Central memory CD4-positive, alpha-beta T cell (primary cell): Measurements from ENCODE around the gene TRIM50.
"Not testable (repeated sequence)": the region's sequence is repeated elsewhere in the genome, so short reads cannot be mapped to it uniquely, and the experiment has no call there.

Experiments
- DNase-seq: peaks from one replicate; pipeline ENCODE4 v3.0.0; 2022
- total RNA-seq, 3 experiments: gene quantifications; one replicate each; lab custom pipeline; 2026; lab: John Stamatoyannopoulos, UW

The TRIM50 gene
- total RNA-seq, result 0 to 0.19 (median 0) reads per million in 3 experiments

DNA sequence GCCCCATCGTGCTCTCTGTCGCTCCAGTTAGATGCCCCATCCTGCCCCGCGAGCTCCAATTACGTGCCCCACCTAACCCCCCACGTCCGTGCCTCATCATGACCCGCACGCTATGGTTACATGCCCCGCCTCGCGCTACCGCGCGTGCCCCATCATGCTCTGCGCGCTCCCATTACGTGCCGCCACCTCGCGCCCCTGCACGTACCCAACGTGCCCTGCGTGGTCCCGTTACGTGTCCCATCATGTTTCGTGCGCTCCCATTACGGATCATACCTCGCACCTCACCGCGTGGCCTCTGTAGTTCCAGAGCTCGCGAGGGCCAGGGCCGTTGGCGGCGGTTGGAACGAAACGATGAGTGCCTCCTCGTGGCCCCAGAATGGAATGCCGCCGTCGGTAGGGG is at the start of gene TRIM50, which contains the start of gene FKBP6:
Gene TRIM50, minus strand, starts transcription at position 161 of the 400 bp plus-strand sequence. CDS start 3,295 bp downstream, outside the sequence.
Gene FKBP6, plus strand, starts transcription at position 240 of the 400 bp plus-strand sequence. CDS start 268 bp downstream, outside the sequence.
- DNase-seq, result not testable (repeated sequence)

DNA sequence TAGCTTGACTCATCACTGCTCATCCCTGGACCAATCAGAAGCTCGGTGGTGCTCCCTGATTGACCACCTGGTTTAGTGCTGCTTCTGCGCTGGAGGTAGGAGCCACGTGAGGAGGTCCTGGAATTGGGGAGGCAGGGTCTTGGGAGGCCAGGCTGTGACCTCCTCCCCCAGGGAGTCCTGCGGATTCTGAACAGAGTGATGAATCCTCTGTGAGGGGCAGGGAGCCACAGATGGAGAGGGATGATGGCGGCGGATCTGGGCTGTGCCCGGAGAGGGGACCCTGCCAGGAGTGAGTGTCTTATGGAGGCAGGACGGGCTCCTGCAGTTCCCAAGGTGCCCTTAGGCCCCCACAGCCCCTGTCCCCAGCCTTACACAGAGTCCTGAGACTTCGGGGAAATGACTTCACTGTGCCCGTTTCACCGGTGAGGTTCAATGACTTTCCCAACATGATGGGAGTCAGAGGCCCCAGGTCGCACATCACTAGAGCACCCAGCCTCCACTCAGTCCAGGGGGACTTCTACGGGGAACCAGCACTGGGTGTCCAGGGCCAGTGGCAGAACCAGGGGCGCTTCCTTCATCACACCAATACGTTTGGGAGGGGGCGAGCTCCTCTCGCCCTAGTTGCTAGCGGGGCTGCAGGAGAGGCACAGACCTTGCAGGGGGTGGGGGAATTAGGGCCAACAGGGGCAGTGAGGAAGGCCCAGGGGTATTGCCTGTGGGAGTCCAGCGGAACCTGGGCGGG is 49.0 kb upstream of the TRIM50 start:
- DNase-seq, result no peak

DNA sequence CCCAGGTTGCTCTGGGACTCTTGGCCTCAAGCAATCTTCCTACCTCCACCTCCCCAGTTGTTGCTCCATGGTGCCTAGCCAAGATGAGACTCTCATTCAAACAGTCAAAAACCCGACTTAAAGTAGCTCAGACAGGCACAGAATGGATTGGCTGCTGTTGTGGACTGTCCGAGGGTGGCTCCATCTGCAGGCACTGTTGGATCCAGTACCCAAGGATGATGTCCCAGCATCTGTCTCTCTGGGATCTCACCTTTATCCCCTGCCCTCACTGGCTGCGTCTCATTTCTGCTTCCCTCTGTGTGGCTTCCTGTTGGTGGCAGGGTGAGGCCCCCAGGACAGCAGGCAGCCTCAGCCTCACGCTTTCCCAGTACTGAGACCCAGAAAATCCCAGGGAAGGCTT is 48.4 kb upstream of the TRIM50 start:
- DNase-seq, result not testable (repeated sequence)

DNA sequence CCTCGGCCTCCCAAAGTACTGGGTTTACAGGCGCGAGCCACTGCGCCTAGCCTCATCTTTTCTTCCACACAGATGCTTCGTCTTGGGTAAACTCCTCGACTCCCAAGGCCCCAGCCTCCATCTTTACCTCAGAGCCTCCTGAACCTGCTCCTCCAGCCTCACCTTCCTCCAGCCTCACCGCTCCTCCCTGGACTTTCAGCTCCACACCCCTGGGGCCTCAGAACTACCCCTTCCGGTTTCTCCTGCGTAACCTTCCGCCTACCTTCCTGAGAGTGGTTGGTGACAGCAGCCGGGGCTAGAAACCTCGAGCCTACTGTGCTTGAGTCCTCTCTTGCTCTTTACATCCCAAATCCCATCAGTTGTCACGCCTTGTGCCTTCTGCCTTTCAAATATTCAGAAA is 45.9 kb upstream of the TRIM50 start:
- no peak for DNase-seq

DNA sequence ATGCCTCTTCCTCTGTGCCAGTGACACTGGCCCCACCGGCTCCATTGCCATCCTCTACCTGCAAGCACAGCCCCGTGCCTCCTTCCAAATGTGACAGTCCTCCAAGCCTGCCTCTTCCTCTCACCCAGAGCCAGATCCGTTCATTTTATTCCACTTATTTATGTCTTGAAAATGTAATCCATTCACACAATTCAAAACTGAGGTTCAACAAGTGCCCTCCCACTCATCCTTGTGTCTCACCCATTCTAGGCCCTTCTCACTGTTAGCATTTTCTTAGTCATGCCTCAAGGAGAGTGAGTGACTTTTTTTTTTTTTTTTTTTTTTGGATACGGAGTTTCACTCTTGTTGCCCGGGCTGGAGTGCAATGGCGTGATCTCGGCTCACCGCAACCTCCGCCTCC is 41.7 kb upstream of the TRIM50 start:
- DNase-seq, result no peak

DNA sequence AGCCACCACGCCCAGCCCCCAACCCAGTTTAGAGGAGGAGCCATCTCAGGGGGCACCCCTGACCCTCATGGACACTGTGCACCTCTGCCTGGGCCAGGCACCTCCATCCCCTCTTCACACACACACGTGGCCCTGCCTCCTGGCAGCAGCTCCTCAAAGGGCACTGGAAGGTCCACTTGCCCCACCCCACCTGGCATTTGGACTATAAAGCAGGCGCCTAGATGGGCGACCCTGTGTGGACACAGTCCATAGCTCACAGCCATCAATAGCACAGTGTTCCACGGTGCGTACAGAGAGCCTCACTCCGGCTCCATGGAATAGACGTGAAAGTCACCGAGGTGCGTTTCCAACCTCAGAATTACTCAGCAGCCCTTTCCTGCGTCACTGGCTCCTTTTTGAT is 41.1 kb upstream of the TRIM50 start:
- DNase-seq, result no peak

DNA sequence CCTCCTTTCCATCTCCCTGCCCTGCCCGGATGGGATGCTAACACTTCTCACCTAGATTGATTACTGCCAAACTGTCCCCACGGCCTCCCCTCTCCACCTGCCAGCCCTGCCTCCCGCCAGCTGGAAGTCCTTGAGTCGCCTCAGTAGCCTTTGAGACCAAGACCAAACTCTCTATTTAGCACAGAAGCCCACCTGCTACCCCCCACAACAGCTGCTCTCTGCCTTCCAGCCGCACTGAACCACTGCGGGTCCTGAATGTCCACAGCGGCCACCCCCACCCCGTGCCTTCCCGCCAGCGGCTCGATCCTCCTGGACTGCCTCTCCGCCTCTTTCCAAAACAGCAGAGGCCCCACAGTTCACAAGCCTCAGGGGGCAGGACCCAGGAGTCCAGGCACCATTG is 39.1 kb upstream of the TRIM50 start:
- DNase-seq, result no peak

DNA sequence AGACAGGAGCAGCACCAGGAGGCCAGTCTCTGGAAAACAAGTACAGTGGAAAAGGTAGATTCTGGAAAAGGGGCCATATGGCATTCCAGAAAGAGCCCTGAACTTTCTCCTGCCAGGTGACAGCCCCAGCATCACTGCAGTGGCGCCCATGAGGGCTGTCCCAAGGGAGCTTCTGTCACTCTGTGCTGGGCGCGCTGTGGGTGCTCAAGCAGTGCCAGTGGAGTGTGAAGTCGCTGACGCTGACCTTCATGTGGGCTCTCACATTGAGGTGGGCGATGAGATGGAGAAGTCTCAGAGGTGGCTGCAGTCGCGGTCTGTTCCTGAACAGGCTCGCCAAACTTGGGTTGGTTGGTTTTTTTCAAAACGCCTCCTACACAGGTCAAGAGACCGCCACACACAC is 38.2 kb upstream of the TRIM50 start:
- DNase-seq, result no peak

DNA sequence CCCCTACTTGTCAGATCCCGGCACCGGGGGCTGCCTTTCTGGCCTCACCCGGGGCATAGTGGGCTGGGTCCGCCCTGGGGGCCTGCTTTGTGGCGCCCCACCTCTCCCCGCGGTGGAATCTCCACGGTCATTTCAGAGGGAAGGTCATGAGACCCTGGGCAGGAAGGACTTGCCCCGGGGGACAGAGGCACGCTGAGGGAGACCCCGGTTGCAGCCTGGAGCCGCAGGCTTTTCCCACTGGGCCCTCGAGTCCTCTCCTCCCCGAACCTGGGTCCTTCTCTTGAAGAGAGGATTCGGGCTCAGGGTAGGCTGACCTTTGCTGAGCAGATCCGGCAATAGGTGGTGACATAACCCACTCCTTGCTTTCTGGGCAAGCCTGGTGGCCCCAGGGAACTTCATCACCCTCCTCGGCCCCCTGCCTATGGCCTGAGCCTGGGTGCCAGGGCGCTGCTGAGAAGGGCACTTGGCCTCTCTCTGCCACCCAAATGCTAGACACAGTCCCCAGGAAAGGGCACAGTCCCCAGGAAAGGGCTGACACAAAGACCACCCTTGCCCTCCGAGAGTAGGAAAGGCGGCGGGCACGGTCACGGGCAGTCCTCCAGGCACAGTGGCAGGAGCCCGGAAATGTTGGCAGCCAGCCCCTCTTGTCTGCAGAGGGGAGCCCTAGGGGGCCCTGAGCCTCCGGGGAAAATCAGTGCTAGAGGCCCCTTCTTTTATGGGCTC is 36.3 kb upstream of the TRIM50 start:
- no peak for DNase-seq

DNA sequence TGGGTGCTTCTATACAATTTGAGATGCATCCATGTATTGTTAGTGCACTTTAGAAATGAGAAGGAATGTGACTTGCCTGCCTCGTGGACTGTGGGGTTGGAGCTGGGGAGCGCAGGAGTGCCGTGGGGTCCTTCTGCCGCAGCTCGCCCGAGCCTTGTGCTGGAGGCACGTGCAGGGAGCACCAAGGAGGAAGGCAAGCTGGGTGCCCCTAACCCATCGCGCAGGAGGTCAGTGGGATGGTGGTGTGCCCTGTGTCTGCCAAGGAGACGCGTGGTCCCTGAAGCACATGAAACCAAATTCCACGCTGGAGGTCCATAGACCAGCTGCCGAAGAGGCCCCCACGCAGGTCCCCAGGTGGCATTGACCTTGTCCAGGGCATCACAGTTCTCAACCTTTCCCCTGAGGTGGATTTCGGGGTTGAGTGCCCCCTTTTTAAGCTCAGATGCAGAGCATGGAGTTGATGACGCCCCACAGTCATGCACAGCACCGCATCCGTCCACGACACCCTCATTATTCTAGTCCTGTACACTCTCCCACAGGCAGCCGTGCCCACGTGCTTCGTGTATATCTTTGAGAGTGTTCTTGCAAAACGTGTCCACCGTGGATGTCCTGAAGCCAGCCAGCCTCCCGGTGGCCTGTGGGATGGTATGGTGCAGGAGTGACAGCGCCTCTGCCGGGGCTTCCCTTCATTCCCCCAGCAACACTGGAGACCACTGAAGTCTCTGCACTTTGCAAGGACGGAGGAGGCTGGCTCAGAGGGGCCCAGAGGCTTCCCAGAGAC is 35.5 kb upstream of the TRIM50 start:
- no peak for DNase-seq

DNA sequence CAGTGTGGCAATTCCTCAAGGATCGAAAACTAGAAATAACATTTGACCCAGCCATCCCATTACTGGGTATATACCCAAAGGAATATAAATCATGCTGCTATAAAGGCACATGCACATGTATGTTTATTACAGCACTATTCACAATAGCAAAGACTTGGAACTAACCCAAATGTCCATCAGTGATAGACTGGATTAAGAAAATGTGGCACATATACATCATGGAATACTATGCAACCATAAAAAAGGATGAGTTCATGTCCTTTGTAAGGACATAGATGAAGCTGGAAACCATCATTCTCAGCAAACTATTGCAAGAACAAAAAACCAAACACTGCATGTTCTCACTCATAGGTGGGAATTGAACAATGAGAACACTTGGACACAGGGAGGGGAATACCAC is 32.7 kb upstream of the TRIM50 start:
- not testable (repeated sequence) for DNase-seq

DNA sequence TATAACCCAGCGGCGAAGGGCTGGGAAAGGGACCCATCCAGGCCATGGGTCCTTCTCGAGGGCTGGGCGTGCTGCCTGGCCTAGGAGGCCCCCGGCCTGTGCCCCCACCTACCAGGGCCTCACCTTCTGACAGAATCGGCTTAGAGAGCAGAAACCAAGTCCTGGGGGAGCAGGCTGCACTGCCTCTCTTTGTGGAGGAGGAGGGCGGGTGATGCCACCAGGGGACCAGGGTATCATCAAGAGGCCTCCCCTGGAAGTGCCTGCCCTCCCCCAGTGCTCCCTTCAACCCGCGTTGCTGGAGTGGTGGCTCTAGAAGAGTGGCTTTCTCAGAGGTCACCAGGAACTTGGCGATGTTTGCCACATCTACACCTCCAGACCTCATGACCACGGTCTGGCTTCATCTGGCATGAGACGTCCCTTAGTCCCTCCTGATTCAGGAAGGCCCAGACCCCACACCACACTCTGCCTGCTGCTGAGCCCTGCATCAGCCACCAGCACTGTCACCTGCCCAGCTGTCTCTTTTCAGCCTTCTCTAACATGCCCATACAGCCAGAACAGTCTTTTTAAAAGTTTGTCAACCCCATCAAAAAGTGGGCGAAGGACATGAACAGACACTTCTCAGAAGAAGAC is 32.0 kb upstream of the TRIM50 start:
- DNase-seq, result no peak

DNA sequence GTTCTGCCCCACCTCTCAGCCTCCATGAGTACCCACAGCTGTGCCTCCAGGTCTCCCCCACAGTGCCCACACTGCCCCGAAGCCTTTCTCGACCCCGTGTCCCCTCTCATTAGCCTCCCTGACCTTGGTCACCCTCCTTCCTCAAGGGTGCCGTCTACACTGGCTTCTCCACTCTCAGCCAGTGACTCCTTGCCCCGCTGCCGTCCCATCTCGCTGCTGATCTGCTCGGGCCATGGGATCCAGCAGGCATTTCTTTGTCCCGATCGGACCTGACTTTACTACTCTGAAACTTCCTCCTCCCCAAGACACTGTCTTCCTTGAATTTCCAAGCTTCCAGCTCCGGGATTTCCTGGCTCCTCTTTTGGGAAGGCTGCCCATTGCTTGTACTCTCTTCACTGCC is 31.4 kb upstream of the TRIM50 start:
- no peak for DNase-seq

DNA sequence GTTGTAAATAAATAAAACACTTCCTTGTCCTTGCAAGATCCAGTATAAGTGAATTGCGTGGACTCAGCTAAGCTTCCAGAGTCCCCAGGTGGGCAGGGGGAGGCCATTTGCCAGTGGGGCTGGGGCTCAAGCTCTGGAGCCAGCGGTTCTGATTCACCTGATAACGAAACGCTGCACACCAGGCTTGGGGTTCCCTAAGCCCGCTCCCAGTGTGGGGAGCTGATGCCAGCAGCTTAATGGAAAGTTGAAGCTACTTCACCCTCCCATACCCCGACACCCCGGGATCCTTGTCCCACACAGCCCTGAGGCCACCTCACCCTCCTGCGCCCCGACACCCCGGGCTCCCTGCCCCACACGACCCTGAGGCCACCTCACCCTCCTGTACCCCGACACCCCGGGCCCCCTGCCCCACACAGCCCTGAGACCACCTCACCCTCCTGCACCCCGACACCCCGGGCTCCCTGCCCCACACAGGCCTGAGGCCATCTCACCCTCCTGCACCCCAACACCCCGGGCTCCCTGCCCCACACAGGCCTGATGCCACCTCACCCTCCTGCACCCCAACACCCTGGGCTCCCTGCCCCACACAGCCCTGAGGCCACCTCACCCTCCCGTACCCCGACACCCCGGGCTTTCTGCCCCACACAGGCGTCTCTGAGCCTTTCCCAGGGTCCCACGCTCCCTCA is 30.9 kb upstream of the TRIM50 start:
- DNase-seq, result no peak

DNA sequence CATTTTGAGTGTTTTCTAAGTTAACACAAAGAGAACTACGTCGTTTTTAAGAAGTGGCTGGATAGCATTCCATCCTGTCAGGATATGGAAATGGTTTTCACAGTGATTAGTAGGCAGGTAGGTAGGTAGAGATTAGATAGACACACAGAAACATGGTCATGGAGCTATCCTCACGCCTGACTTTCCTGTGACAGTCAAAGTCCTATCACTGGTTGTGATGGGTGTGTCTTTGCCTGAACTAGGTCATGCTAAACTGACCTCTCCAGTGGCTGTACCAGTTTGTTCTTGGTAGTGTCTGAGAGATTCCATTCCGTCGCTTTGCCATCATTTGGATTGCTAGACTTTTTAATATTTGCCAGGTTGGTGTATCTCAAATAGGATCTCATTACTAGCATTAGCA is 28.3 kb upstream of the TRIM50 start:
- no peak for DNase-seq

DNA sequence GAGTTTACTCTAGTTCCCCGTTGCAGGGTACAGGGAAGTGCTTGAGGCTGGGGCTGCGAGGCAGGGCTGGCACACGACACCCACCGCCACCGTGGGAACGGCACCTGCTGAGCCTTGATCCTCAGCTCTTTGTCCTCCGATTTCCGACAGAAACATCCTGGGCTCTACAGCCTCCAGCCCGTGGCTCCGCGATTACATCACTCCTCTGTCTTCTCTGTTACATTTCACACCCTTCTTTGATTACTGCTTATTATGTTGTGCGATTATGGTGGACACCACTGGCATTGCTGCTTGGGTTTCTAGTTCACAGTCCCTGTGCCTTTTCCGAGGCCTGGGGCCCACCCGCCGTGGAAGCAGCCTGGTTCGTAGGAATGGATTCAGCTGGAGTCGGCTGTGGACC is 26.9 kb upstream of the TRIM50 start:
- DNase-seq, result no peak

DNA sequence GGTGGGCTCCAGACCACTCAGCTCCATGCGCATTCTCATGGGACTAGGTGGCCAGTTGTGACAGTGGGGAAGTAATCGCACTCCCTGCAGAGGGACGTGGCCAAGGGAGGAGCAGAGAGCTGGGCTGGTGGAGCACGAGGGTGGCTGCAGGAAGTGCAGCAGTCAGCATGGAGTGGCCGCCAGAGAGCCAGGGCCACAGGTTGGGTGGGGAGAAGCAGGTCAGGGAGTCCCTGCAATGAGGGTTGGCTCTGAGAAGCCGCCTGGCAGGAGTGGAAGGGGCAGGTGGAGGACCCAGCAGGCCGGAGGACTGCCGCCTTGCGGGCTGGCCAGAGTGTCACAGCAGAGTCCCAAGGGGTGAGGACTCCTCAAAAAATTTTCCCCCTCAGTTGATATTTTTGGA is 26.3 kb upstream of the TRIM50 start:
- DNase-seq, result no peak

DNA sequence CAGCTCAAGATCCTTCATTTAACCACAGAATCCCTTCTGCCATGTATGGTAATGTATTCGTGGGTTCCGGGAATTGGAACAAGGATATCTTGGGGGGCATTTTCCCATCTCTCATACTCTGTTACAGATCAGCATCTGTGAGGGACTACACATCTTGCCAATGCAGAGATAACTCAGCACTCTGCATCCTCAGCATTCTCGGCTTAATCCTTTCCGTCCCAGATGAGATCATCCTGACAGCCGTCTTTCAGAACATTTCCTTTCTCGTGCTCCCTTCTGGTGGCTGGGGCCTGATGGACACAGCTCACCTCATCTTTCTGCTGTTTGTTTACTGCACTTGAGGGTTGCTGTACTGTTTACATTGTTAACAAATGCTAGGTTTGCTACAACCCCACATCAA is 25.4 kb upstream of the TRIM50 start:
- no peak for DNase-seq

DNA sequence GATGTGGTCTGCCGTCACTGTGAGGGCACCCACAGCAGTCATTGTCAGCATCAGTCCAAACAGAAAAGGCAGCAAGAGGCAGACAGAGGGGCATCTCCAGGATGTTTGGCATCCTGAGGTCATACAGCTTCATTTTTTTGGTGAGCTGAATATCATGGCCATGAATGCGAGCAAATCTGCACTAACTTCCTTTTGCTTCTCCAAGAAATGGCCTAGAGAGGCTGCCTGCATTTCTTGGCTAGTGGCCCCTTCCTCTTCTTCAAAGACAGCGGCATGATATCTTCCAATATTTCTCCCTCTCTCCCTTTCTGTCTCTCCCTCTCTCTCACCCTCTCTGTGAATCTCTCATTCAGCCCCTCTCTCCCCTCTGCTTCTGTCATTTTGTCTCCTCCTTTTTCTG is 24.9 kb upstream of the TRIM50 start:
- no peak for DNase-seq

DNA sequence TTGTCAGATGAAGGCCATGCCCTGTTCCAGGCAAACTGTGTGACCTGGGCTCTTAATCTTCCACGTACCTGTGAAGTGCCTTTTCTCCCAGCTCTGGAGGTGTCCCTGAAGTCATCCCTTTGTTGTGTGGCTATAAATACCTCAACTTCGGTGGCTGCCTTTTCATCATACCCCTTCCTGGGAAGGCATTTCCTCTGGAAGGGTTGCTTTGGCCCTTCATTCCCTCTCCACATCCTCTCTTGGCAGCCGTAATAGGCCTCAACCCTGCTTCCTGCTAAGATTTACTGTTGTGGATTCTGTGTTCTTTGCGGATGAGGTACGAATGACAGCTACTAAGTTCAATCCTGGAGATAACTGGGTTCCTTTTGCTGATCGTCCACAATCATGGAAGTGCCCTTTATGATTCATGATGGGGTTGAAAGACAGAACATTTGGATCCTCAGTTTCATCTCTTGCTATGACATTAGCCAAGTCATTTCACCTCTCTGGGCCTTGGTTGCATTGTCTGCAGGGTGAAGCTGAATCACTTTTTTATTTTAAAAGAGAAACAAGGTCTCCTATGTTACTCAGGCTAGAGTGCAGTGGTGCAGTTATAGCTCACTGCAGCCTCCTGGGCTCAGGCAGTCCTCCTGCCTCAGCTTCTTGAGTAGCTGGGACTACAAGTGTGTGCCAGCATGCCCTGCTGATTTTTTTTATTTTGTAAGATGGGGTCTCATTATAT is 23.7 kb upstream of the TRIM50 start:
- no peak for DNase-seq

DNA sequence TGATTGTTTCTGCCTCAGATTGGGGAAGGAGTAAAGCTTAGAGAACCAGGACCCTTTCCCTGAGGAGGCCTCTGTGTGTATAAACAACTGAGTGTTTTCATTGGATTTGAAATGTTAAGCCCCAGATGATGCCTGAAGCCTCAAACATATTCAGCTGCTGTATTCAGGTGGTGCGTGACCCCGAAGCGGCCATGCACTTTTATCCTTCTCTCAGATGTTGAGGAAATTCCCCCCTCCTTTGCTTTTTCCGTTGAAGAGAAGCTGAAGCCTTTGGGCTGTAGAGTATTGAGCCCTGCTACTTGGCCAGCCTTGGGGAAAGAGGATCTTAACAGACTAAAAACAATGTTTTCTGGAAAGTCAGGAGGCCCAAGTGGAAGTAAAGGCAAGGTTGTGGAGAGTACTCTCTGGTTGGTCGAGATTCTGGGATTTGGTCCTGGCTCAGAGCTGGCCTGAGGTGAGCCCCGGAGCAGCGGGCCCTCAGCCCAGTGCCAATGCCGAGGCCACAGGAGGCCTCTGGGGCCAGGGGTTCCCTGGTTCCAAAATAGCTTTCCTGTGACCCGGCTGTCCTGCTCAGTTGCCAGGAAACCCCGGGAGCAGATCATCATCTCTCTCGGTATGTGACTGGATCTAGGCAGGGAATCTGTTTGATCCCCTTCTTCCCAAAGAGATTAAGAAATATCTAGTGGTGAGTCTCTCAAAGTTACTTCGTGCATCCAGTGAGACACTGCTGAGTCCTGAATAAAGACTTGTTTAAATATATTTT is 22.6 kb upstream of the TRIM50 start:
- DNase-seq, result no peak
